Jurkat, Clone E6-1 (cell line): ENCODE data around the gene CDT1.
"Not testable (repeated sequence)": the region's sequence is repeated elsewhere in the genome, so short reads cannot be mapped to it uniquely, and the experiment has no call there.

ENCODE experiments used
- DNase-seq: peaks from one replicate; pipeline ENCODE4 v3.0.0-alpha.2; 2011; ENCODE audit warnings: low read depth, low spot score
- H3K4me3 ChIP-seq: 2 replicates; pipeline ENCODE4 v1.5.1; 2011; ENCODE audit warnings: mild to moderate bottlenecking, low read length, control low read depth, moderate library complexity

Gene CDT1

GRCh38 chr16:88812513-88813268, 9.1 kb downstream of the CDT1 start:
- H3K4me3 ChIP-seq, result peak overlapping the region; percentile 85
- no peak for DNase-seq

- no peak for DNase-seq
- H3K4me3 ChIP-seq, result no peak overlapping the region
Observed at GRCh38 chr16:88813269-88814143, 9.9 kb downstream of the CDT1 start.

GRCh38 chr16:88814144-88814502, 10.5 kb downstream of the CDT1 start:
- H3K4me3 ChIP-seq, result no peak overlapping the region
- DNase-seq, result no peak

GRCh38 chr16:88815227-88815626, 11.6 kb downstream of the CDT1 start:
- H3K4me3 ChIP-seq, result no peak overlapping the region

GRCh38 chr16:88815901-88816589, 12.5 kb downstream of the CDT1 start:
- no peak overlapping the region for H3K4me3 ChIP-seq
- DNase-seq, result peak; percentile 28

More at GRCh38 chr16:88815227-88815626, 11.6 kb downstream of the CDT1 start:
- no peak for DNase-seq

GRCh38 chr16:88816736-88817535, 13.3 kb downstream of the CDT1 start:
- H3K4me3 ChIP-seq, result no peak overlapping the region
- DNase-seq, result no peak

- no peak overlapping the region for H3K4me3 ChIP-seq
- no peak for DNase-seq
Observed at GRCh38 chr16:88817785-88818574, 14.4 kb downstream of the CDT1 start.

GRCh38 chr16:88818575-88818874, 14.9 kb downstream of the CDT1 start:
- DNase-seq, result no peak
- H3K4me3 ChIP-seq, result no peak overlapping the region

- no peak overlapping the region for H3K4me3 ChIP-seq
- no peak for DNase-seq
Observed at GRCh38 chr16:88819126-88819525, 15.5 kb downstream of the CDT1 start.

- no peak overlapping the region for H3K4me3 ChIP-seq
- no peak for DNase-seq
Observed at GRCh38 chr16:88820385-88821025, 16.9 kb downstream of the CDT1 start.

GRCh38 chr16:88821168-88821850, 17.7 kb downstream of the CDT1 start:
- no peak overlapping the region for H3K4me3 ChIP-seq
- no peak for DNase-seq

- H3K4me3 ChIP-seq, result no peak overlapping the region
- no peak for DNase-seq
Observed at GRCh38 chr16:88822281-88823040, 18.9 kb downstream of the CDT1 start.

GRCh38 chr16:88823646-88824045, 20.1 kb downstream of the CDT1 start:
- H3K4me3 ChIP-seq, DNase-seq: not testable (repeated sequence)

- no peak for DNase-seq
- no peak overlapping the region for H3K4me3 ChIP-seq
Observed at GRCh38 chr16:88824256-88825077, 20.9 kb downstream of the CDT1 start.

GRCh38 chr16:88825146-88825545, 21.6 kb downstream of the CDT1 start:
- H3K4me3 ChIP-seq, result no peak overlapping the region
- no peak for DNase-seq
